Activated CD4-positive, alpha-beta T cell treated with anti-CD3 and anti-CD28 coated beads, Interleukin-2, Interleukin-6, amounts not matched to agents 100 ng/mL and 50 ng/mL, durations not matched to agents 16 hours and 8 hours (primary cell): Measurements from ENCODE around the gene PI4K2B.
"Not testable (repeated sequence)": the region's sequence is repeated elsewhere in the genome, so short reads cannot be mapped to it uniquely, and the experiment has no call there.

Source experiments
- DNase-seq: peaks from one replicate; pipeline ENCODE4 v3.0.0-alpha.2; 2020

PI4K2B gene

GRCh38 chr4:25245181-25245580 lies 11.3 kb downstream of the PI4K2B start:
- DNase-seq = no peak

GRCh38 chr4:25246680-25247611 lies 13.1 kb downstream of the PI4K2B start:
- no peak for DNase-seq

- DNase-seq = not testable (repeated sequence)
These were observed 15.0 kb downstream of the PI4K2B start for GRCh38 chr4:25248875-25249274.

GRCh38 chr4:25249494-25249893 lies 15.7 kb downstream of the PI4K2B start:
- not testable (repeated sequence) for DNase-seq

- DNase-seq = no peak
These were observed 18.6 kb downstream of the PI4K2B start for GRCh38 chr4:25252230-25253070.

GRCh38 chr4:25253071-25253445 lies 19.2 kb downstream of the PI4K2B start:
- DNase-seq = no peak

- not testable (repeated sequence) for DNase-seq
These were observed 20.0 kb downstream of the PI4K2B start for GRCh38 chr4:25253786-25254185.

- no peak for DNase-seq
These were observed 25.2 kb downstream of the PI4K2B start for GRCh38 chr4:25258980-25259578.

- no peak for DNase-seq
These were observed 38.0 kb downstream of the PI4K2B start for GRCh38 chr4:25271866-25272265.

- DNase-seq = peak; percentile 6
These were observed 46.4 kb downstream of the PI4K2B start for GRCh38 chr4:25280210-25280609.

- DNase-seq = no peak
These were observed 50.1 kb downstream of the PI4K2B start for GRCh38 chr4:25283948-25284347.

- no peak for DNase-seq
These were observed 50.6 kb downstream of the PI4K2B start for GRCh38 chr4:25284466-25284865.

- DNase-seq = no peak
These were observed 56.7 kb downstream of the PI4K2B start for GRCh38 chr4:25290490-25291067.

- DNase-seq = no peak
These were observed 57.4 kb downstream of the PI4K2B start for GRCh38 chr4:25291158-25291733.

GRCh38 chr4:25297528-25298242 lies 63.9 kb downstream of the PI4K2B start:
- DNase-seq = no peak

- DNase-seq = no peak
These were observed 65.8 kb downstream of the PI4K2B start for GRCh38 chr4:25299476-25300203.

- DNase-seq = no peak
These were observed 67.6 kb downstream of the PI4K2B start for GRCh38 chr4:25301471-25301870.

GRCh38 chr4:25302626-25303025 lies 68.8 kb downstream of the PI4K2B start:
- no peak for DNase-seq

GRCh38 chr4:25303578-25303977 lies 69.7 kb downstream of the PI4K2B start:
- no peak for DNase-seq

- DNase-seq = no peak
These were observed 72.8 kb downstream of the PI4K2B start for GRCh38 chr4:25306518-25307057.

- DNase-seq = no peak
These were observed 73.8 kb downstream of the PI4K2B start for GRCh38 chr4:25307596-25307995.
